ENCODE results near the gene ZNF222. TPM values are rescaled to one million over a fixed set of nuclear protein-coding genes. Genes with fewer than 3 reads are reported as not detected.

Gene ZNF222
- total RNA-seq, 2 donors from 2014 or later = 2.4 to 2.9 TPM

- peak overlapping the region; percentile 56 to 72 for H3K4me3 ChIP-seq
- TF ChIP-seq CTCF (IDR thresholded peaks at IDR 0.05) = no peak
- H3K36me3 ChIP-seq = peaks cover 9% of the 10 kb centered on the region
- H3K27me3 ChIP-seq = no peaks in the 10 kb centered on the region
- H3K27ac ChIP-seq = peak overlapping the region in 1 of 2 donors; percentile 54
- peaks cover 0 to 13% of the 10 kb centered on the region in 2 donors for H3K9me3 ChIP-seq
- no peak for DNase-seq (ENCODE audit: low spot score)
- peaks cover 0 to 16% of the 10 kb centered on the region in 2 donors for H3K4me1 ChIP-seq
These were observed 47.6 kb downstream of the ZNF222 start for GRCh38 chr19:44072543-44073401.

- Histone ChIP-seq H3K36me3 (peaks cover 18% of the 10 kb centered on the region), H3K27ac (no peak overlapping the region), H3K4me1 (peaks cover 0 to 14% of the 10 kb centered on the region in 2 donors), H3K4me3 (no peak overlapping the region), H3K27me3 (no peaks in the 10 kb centered on the region), H3K9me3 (no peaks in the 10 kb centered on the region)
- no peak for TF ChIP-seq CTCF (IDR thresholded peaks at IDR 0.05)
- no peak for DNase-seq (ENCODE audit: low spot score)
These were observed 51.1 kb downstream of the ZNF222 start for GRCh38 chr19:44076325-44076724.

Other genes with a start within 250 kb of the ZNF222 start
- 1 to 10 TPM; 1.3 to 2.0 TPM for gene KCNN4, start 244.4 kb upstream of the ZNF222 start, total RNA-seq
- gene LYPD5, start 222.9 kb upstream of the ZNF222 start, total RNA-seq = 1 to 10 TPM in 1 of 2 donors, under 1 TPM in 1; 0.63 to 3.9 TPM
- 1 to 10 TPM; 4.5 to 6.5 TPM for gene ZNF283, start 198.1 kb upstream of the ZNF222 start, total RNA-seq
- 1 to 10 TPM; 2.6 to 3.3 TPM for gene ZNF404, start 141.4 kb upstream of the ZNF222 start, total RNA-seq
- gene ZNF45, start 90.1 kb upstream of the ZNF222 start, total RNA-seq = 1 to 10 TPM; 5.8 to 7.2 TPM
- 1 to 10 TPM; 3.0 to 4.1 TPM for gene ZNF221, start 74.2 kb upstream of the ZNF222 start, total RNA-seq
- gene ZNF155, start 41.2 kb upstream of the ZNF222 start, total RNA-seq = 1 to 10 TPM; 3.4 to 5.7 TPM
- 1 to 10 TPM; 1.6 to 2.1 TPM for gene ZNF230, start 22.4 kb upstream of the ZNF222 start, total RNA-seq
- gene ZNF223, start 26.7 kb downstream of the ZNF222 start, total RNA-seq = 1 to 10 TPM; 4.2 to 5.4 TPM
- 1 to 10 TPM; 1.2 to 1.6 TPM for gene ZNF284, start 46.8 kb downstream of the ZNF222 start, total RNA-seq
- gene ZNF224, start 69.0 kb downstream of the ZNF222 start, total RNA-seq = 10 to 100 TPM in 1 of 2 donors, 1 to 10 TPM in 1; 7.8 to 19.0 TPM
- 1 to 10 TPM; 2.2 to 2.8 TPM for gene ZNF225, start 88.0 kb downstream of the ZNF222 start, total RNA-seq
- gene ZNF234, start 116.2 kb downstream of the ZNF222 start, total RNA-seq = 1 to 10 TPM; 6.0 TPM
- 10 to 100 TPM; 11.5 to 17.1 TPM for gene ZNF226, start 139.7 kb downstream of the ZNF222 start, total RNA-seq
- 1 to 10 TPM; 6.6 to 6.9 TPM for gene ZNF227, start 187.2 kb downstream of the ZNF222 start, total RNA-seq
- gene ZNF233, start 234.5 kb downstream of the ZNF222 start, total RNA-seq = 1 to 10 TPM; 3.8 to 5.2 TPM

Measured in right atrium auricular region (tissue), 2 donors.